COLO668 (cell line): ENCODE results near the gene BTBD3.

Source experiments
- DNase-seq: peaks from one replicate; lab custom pipeline; 2025; ENCODE audit not compliant: unreplicated experiment; lab: John Stamatoyannopoulos, UW

BTBD3 gene

GRCh38 chr20:11912659-11913415, 4.9 kb upstream of the BTBD3 start:
- no peak for DNase-seq

GRCh38 chr20:11918391-11918845, 725 bp downstream of the BTBD3 start:
- DNase-seq, result no peak

GRCh38 chr20:11918981-11919380, 1.3 kb downstream of the BTBD3 start:
- peak; percentile 90 for DNase-seq

GRCh38 chr20:11919581-11919980, 1.9 kb downstream of the BTBD3 start:
- no peak for DNase-seq

- no peak for DNase-seq
Observed at GRCh38 chr20:11920083-11920482, 2.4 kb downstream of the BTBD3 start.

GRCh38 chr20:11921321-11921720, 3.6 kb downstream of the BTBD3 start:
- DNase-seq, result no peak

- no peak for DNase-seq
Observed at GRCh38 chr20:11922561-11922960, 4.9 kb downstream of the BTBD3 start.

GRCh38 chr20:11924923-11925322, 7.2 kb downstream of the BTBD3 start:
- no peak for DNase-seq

GRCh38 chr20:11926292-11926998, 8.8 kb downstream of the BTBD3 start:
- no peak for DNase-seq

- DNase-seq, result no peak
Observed at GRCh38 chr20:11929947-11930346, 12.3 kb downstream of the BTBD3 start.

GRCh38 chr20:11935212-11936154, 17.8 kb downstream of the BTBD3 start:
- no peak for DNase-seq

- DNase-seq, result peak; percentile 72
Observed at GRCh38 chr20:11936157-11936556, 18.5 kb downstream of the BTBD3 start.

GRCh38 chr20:11937230-11937629, 19.5 kb downstream of the BTBD3 start:
- no peak for DNase-seq

GRCh38 chr20:11941593-11942246, 24.0 kb downstream of the BTBD3 start:
- DNase-seq, result no peak

GRCh38 chr20:11943778-11944177, 26.1 kb downstream of the BTBD3 start:
- no peak for DNase-seq

- DNase-seq, result no peak
Observed at GRCh38 chr20:11948806-11949205, 31.1 kb downstream of the BTBD3 start.

GRCh38 chr20:11949711-11950110, 32.0 kb downstream of the BTBD3 start:
- DNase-seq, result no peak

- no peak for DNase-seq
Observed at GRCh38 chr20:11951696-11952095, 34.0 kb downstream of the BTBD3 start.

- no peak for DNase-seq
Observed at GRCh38 chr20:11952639-11953038, 34.9 kb downstream of the BTBD3 start.

GRCh38 chr20:11957911-11958310, 40.2 kb downstream of the BTBD3 start:
- DNase-seq, result no peak

GRCh38 chr20:11958855-11959254, 41.2 kb downstream of the BTBD3 start:
- no peak for DNase-seq
